GM18508 (cell line): Measurements from ENCODE around the gene CDV3.

Source experiments
- ATAC-seq: cut with Tn5 transposase; IDR thresholded peaks from one replicate; pipeline ENCODE4 v1.9.1; 2021; ENCODE audit warnings: moderate number of reproducible peaks; ENCODE audit not compliant: insufficient read depth, unreplicated experiment

CDV3 gene

DNA sequence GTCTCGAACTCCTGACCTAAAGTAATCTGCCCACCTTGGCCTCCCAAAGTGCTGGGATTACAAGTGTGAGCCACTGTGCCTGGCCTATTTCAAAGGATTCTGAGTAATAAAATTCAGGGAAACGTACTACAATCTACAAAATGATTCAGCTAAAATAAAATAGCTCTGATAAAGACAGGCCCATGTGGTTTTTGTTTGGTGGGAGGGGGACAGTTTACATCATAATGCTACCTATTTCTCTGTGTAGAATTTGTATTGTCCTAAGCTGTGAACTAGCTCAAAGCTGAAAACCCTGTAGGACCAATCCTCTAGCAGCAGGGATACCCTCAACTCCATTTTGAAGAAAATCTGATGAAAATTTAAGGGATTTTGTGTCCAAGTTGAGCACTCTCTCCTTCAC lies 25.8 kb downstream of the CDV3 start:
- no peak for ATAC-seq

DNA sequence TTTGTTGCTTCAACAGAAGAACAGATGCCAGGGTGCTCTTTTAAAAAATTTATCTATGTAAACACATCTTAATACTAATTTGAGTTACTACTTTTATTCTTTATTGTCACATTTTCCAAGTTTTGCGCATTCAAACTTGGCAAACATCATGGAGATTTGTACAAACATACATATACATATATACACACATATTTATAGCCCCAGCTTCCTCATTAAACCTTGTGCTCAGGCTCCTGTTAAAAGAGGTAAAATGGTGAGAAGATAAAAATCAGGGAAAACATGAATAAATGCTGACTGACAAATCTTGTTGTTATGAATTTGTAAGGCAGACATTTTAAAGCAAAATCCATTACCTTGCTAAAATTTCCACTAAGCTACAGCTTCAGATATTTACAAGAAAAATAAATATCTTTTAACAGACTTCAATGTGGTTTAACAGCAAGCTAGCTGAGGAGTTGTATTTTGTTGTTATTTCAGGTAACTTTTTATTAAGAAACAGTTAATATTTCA lies 27.1 kb downstream of the CDV3 start:
- ATAC-seq = no peak

DNA sequence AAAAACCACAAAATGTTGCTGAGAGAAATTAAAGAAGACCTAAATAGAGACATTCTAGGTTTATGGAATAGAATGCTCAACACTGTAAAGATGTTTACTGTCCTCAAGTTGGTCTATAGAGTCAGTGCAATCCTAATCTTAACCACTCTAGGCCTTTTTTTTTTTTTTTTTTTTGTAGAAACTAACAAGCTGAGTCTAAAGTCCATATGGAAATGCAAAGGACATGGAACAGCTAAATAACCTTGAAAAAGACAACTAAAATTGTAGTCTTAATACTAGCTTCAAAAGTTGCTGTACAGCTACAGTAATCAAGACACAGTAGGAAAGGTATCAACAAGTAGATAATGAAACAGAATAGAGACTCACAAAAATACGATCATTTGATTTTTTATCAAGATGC lies 32.9 kb downstream of the CDV3 start:
- no peak for ATAC-seq

DNA sequence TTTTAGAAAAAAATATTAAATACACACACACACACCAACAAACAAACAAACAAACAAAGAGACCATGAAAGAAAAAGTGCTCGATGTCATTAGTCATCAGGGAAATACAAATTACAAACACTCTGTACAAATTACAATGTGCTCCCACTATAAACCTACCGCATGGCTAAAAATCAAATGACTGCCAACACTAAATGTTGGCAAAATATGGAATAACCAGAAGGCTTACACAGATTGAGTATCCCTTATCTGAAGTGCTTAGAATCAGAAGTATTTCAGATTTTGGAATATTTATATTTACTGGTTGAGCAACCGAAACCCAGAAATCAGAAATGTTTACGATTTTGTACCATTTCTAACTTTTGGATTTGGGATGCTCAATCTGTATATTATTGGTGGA lies 33.4 kb downstream of the CDV3 start:
- ATAC-seq = no peak

DNA sequence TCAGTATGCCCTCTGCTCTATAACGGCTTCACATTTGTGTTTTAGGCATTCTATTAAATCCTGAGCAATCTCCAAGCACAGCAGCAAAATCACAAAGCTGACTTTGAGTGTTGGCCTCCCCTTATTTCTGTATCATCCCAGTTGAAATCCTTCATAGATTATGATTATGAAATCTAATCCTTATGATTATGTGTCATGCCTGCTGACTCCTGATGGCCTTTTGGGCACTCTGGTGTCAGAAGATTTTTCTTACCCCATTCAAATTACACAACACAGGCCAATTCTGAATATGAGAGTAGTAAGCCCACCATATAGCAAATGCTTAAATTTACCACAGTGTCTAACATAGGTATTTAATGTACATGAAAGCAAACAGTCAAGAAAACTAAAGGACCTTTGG lies 34.3 kb downstream of the CDV3 start:
- no peak for ATAC-seq

DNA sequence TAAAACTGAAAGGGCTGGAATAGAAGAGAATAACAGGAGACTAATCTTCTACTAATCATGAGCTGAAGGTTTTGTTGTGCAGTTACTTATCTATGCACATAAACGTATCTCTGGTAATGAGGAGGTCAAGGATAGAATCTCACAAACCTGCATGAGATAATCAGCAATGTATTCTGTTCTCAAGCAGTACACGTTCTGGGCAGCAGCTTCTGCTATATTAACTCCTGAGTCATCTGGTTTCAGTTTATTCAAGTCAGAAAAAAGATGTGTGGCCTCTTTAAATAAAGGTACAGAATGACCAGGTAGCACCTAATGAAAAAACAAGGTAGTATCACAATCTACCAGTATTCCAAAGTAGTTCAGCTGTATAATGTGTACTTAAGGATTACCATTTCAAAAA lies 34.9 kb downstream of the CDV3 start:
- ATAC-seq = no peak

DNA sequence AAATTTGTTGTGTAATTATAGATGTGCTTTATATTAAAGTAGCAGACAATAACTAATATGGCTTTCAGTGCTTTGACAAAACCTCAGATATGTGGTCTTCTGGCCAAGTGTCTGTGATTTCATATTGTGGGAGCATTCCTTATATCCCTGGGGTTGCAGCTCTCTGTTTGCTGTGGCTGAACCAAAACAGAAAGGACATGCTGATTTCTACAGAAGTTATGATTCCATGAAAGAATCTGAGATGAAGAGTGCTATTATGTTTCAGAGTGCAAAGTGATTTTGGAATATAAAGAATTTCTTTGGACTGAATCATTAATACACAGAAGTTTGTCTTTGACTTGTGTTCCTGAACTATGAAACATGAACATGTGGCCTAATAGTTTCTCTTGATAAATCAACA lies 36.5 kb downstream of the CDV3 start:
- ATAC-seq = no peak

DNA sequence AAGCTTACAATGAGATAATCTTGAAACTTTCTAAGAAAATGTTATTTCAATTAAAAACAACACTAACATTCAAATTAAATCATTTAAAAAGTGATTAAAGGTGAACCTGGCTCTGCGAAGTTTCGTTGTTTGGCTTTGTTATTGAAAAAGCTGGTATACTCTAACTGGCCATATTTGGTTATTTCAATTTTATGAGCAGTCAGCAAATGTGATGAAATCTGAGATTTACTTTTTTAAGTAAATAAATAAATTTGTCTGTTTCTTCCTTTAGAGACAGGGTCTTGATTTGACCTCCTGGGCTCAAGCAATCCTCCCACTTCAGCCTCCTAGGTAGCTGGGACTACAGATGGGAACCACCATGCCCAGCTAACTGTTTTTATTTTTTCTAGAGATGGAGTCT lies 38.0 kb downstream of the CDV3 start:
- no peak for ATAC-seq

DNA sequence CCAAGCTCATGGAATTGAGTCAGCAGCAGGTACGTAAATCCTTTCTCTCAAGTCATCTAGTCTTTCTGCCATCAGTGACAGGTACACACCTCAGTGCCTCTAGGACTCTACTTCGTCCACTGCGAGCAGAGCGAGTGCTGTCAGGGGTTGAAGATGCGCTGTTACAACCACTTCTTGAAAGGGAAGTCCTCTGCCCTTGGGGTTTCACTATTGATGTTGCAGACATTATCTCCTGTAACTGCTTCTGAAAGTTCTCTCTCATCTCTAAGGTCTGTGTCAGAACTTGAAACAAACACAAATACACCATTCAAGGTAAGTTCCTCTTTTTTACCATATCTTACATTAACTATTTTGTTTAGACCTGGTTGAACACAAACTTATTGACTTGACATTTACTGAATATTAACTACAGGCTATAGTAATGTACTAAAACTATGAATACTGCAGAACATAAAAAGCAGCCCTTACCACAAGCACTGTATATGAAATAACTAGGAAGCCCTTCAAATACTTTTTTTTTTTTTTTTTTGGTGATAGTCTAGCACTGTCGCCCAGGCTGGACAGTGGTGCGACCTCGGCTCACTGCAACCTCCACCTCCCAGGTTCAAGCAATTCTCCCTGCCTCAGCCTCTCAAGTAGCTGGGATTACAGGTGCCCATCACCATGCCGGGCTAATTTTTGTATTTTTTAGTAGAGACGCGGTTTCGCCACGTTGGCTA lies 46.7 kb downstream of the CDV3 start:
- ATAC-seq = peak; percentile 98

DNA sequence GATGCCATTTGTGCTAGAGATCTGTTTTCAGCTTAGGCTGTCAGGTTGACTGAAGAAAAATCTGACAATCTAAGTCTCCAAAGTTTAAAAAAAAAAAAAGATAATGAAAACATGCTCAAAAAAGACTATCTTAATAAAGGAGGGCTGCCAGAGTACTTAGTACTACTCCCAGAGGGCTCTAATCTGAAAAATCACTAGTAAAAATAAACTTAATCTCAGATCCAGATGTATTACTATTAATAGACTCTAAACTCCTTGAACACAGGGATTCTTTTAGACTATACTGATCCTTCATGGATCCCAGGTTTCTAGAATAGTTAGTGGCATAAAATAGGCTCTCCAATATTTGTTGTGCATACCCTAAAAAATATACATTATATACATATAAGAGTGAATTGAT lies 54.3 kb downstream of the CDV3 start:
- no peak for ATAC-seq

DNA sequence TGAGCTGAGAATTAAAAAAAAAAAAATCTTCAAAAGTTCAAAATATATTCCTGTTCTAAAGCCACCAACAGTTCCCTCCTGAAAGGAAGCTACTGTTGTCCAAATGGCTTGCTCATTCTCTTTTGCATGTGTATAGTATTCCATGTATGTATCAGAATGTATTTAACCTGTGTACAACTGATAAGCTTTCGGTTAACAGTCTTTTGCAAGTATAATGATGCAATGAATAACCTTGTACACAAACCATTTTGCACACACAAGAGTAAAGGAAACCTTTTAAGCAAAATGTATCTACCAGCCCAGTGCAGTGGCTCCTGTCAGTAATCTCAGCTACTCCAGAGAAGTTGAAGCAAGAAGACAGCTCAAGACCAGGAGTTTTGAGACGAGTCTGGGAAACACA lies 55.7 kb downstream of the CDV3 start:
- ATAC-seq = no peak

DNA sequence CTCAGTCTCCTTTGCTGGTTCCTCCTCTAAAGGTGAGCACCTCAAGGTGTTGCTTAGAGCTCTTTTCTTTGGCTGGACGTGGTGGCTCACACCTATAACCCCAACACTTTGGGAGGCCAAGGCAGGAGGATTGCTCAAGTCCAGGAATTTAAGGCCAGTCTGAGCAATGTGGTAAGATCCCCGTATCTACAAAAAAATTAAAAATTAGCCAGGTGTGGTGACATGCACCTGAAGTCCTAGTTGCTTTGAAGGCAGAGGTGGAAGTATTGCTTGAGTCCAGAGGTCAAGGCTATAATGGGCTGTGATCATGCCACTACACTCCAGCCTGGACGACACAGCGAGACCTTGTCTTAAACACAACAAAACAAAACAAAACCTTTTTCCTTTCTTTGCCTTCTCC lies 60.0 kb downstream of the CDV3 start:
- ATAC-seq = no peak
